Fibroblast of lung (primary cell): ENCODE results near the gene THSD7A. TPM values are rescaled to one million over a fixed set of nuclear protein-coding genes. Genes with fewer than 3 reads are reported as not detected.
A peak's percentile ranks its signal among the peaks of the same experiment; 100 is the strongest.

Experiments
- DNase-seq, 2 donors: peaks; one replicate each; pipeline versions ENCODE4 v3.0.0 to v3.0.0-alpha.2; 2010; ENCODE audit warnings: low read depth in 2 of 2
- H2AFZ ChIP-seq: 2 replicates; pipeline ENCODE4 v1.5.1; 2012; ENCODE audit warnings: low read length, control low read depth, inconsistent platforms
- H3K27ac ChIP-seq: 2 replicates; pipeline ENCODE4 v1.5.1; 2011; ENCODE audit warnings: low read length, control low read depth; ENCODE audit not compliant: insufficient read depth
- H3K27me3 ChIP-seq: 2 replicates; pipeline ENCODE4 v1.5.1; 2011; ENCODE audit warnings: mild to moderate bottlenecking, low read length; ENCODE audit not compliant: control insufficient read depth, insufficient read depth
- H3K36me3 ChIP-seq: 2 replicates; pipeline ENCODE4 v1.5.1; 2011; ENCODE audit warnings: low read length; ENCODE audit not compliant: control insufficient read depth, insufficient read depth
- H3K4me1 ChIP-seq: 2 replicates; pipeline ENCODE4 v1.5.1; 2011; ENCODE audit warnings: low read length; ENCODE audit not compliant: control insufficient read depth, insufficient read depth; ENCODE audit errors: extremely low read depth
- H3K4me2 ChIP-seq: 2 replicates; pipeline ENCODE4 v1.5.1; 2011; ENCODE audit warnings: low read length, control low read depth; ENCODE audit not compliant: insufficient read depth; ENCODE audit errors: extremely low read depth
- H3K4me3 ChIP-seq, 4 experiments: fragments of 200-600 bp in 1 of 4; sonication (generic) in 1 of 4; replicated peaks in 1 of 4; 2 replicates each; pipeline ENCODE4 v1.5.1; 2011 to 2016; ENCODE audit warnings: low read length in 4 of 4, low read depth in 3 of 4, mild to moderate bottlenecking in 3 of 4, control low read depth in 2 of 4, inconsistent platforms in 1 of 4, mixed read lengths in 1 of 4; ENCODE audit not compliant: insufficient read depth in 1 of 4; ENCODE audit errors: control extremely low read depth in 1 of 4
- H3K79me2 ChIP-seq: 2 replicates; pipeline ENCODE4 v1.5.1; 2012; ENCODE audit warnings: mild to moderate bottlenecking, low read length, inconsistent platforms; ENCODE audit not compliant: control insufficient read depth, insufficient read depth
- H3K9ac ChIP-seq: 2 replicates; pipeline ENCODE4 v1.5.1; 2011; ENCODE audit warnings: mild to moderate bottlenecking, low read length, control low read depth; ENCODE audit not compliant: insufficient read depth
- H3K9me3 ChIP-seq: 2 replicates; pipeline ENCODE4 v1.5.1; 2012; ENCODE audit warnings: low read depth, low read length; ENCODE audit not compliant: control insufficient read depth, insufficient read depth
- H4K20me1 ChIP-seq: 2 replicates; pipeline ENCODE4 v1.5.1; 2011; ENCODE audit warnings: low read length; ENCODE audit not compliant: control insufficient read depth, insufficient read depth; ENCODE audit errors: extremely low read depth
- CTCF ChIP-seq, 2 donors: IDR thresholded peaks in 1 of 2; conservative IDR thresholded peaks in 1 of 2; 1 replicate in 1 of 2; 2 replicates in 1 of 2; pipeline ENCODE4 v1.5.1; 2011 to 2012; ENCODE audit warnings: low read length in 2 of 2, control low read depth in 1 of 2, inconsistent platforms in 1 of 2, low read depth in 1 of 2, mild to moderate bottlenecking in 1 of 2
- EZH2 ChIP-seq: IDR thresholded peaks from 2 replicates; pipeline ENCODE4 v1.5.1; 2012; ENCODE audit warnings: low read length, control low read depth, mild to moderate bottlenecking; ENCODE audit errors: missing control alignments
- polyA plus RNA-seq, 2 donors: library from polyadenylated mRNA; depleted of rRNA in 1 of 2; stranded (reverse) in 1 of 2; unstranded in 1 of 2; fragments of >200 nt; gene quantifications; 2 replicates each; pipeline ENCODE4 v1.2.1, GENCODE V29; 2011 to 2012; ENCODE audit warnings: missing spikeins in 1 of 2
- total RNA-seq: library from RNA; depleted of rRNA; stranded (reverse); fragments of >200 nt; gene quantifications from 2 replicates; pipeline ENCODE4 v1.2.1, GENCODE V29; 2014

Gene THSD7A
- total and polyA plus RNA-seq, 2 donors (not counting 1 experiment from before 2014, with no cell fraction given): 0.02 to 0.83 TPM

GRCh38 chr7:11450281-11450680 lies 381.7 kb downstream of the THSD7A start:
- DNase-seq: peak; percentile 5 to 52
- H4K20me1 ChIP-seq: no peaks in the 10 kb centered on the region
- H3K4me3 ChIP-seq: no peak overlapping the region
- no peaks in the 10 kb centered on the region for H3K79me2 ChIP-seq
- no peak for TF ChIP-seq EZH2
- H3K36me3 ChIP-seq: no peaks in the 10 kb centered on the region
- no peaks in the 10 kb centered on the region for H3K4me1 ChIP-seq
- no peak overlapping the region for H3K27ac ChIP-seq
- H3K4me2 ChIP-seq: no peak overlapping the region
- no peak overlapping the region for H2AFZ ChIP-seq
- H3K9ac ChIP-seq: no peak overlapping the region
- no peaks in the 10 kb centered on the region for H3K9me3 ChIP-seq
- H3K27me3 ChIP-seq: no peaks in the 10 kb centered on the region

- Histone ChIP-seq H2AFZ (no peak overlapping the region), H4K20me1 (no peaks in the 10 kb centered on the region), H3K27me3 (no peaks in the 10 kb centered on the region), H3K27ac (no peak overlapping the region), H3K9me3 (no peaks in the 10 kb centered on the region), H3K79me2 (no peaks in the 10 kb centered on the region), H3K36me3 (no peaks in the 10 kb centered on the region), H3K4me3 (no peak overlapping the region), H3K9ac (no peak overlapping the region), H3K4me1 (no peaks in the 10 kb centered on the region), H3K4me2 (no peak overlapping the region)
- no peak for TF ChIP-seq EZH2
- TF ChIP-seq CTCF (conservative IDR thresholded peaks at IDR 0.05 in 1 of 2, IDR thresholded peaks at IDR 0.05 in 1 of 2; ENCODE audit: low read depth in 1 of 2, low read length in 2 of 2): no peak
- no peak for DNase-seq
Observed at GRCh38 chr7:11449316-11449715, 382.7 kb downstream of the THSD7A start.

- Histone ChIP-seq H3K4me1 (no peaks in the 10 kb centered on the region), H3K36me3 (no peaks in the 10 kb centered on the region), H3K27ac (no peak overlapping the region), H3K4me3 (no peak overlapping the region), H3K27me3 (no peaks in the 10 kb centered on the region), H3K4me2 (no peak overlapping the region), H3K9me3 (no peaks in the 10 kb centered on the region), H3K79me2 (no peaks in the 10 kb centered on the region), H4K20me1 (no peaks in the 10 kb centered on the region), H2AFZ (no peak overlapping the region), H3K9ac (no peak overlapping the region)
- DNase-seq: no peak
- no peak for TF ChIP-seq CTCF (conservative IDR thresholded peaks at IDR 0.05 in 1 of 2, IDR thresholded peaks at IDR 0.05 in 1 of 2; ENCODE audit: low read depth in 1 of 2, low read length in 2 of 2)
- no peak for TF ChIP-seq EZH2
Observed at GRCh38 chr7:11448323-11448722, 383.7 kb downstream of the THSD7A start.
